Fibroblast of the aortic adventitia (primary cell): Measurements from ENCODE around the gene C5orf24. TPM values are rescaled to one million over a fixed set of nuclear protein-coding genes. Genes with fewer than 3 reads are reported as not detected.

Experiments
- DNase-seq: peaks from one replicate; pipeline ENCODE4 v3.0.0-alpha.2; 2010; ENCODE audit warnings: low read depth
- H3K4me3 ChIP-seq: 2 replicates; pipeline ENCODE4 v1.5.1; 2011; ENCODE audit warnings: low read depth, mild to moderate bottlenecking, control low read depth, low read length, moderate library complexity
- CTCF ChIP-seq: IDR thresholded peaks from 2 replicates; pipeline ENCODE4 v1.5.1; 2011; ENCODE audit warnings: mild to moderate bottlenecking, low read length, control low read depth, inconsistent platforms; ENCODE audit not compliant: insufficient read depth
- total RNA-seq: library from RNA; depleted of rRNA; stranded (reverse); fragments of >200 nt; gene quantifications from 2 replicates; pipeline ENCODE4 v1.2.3, GENCODE V29; 2012; ENCODE audit warnings: low replicate concordance

Gene C5orf24
- total RNA-seq, 1 donor: 61.5 TPM

GRCh38 chr5:134905246-134905996 is 59.7 kb downstream of the C5orf24 start:
- H3K4me3 ChIP-seq: peak overlapping the region; percentile 79
- DNase-seq: peak; percentile 80
- peak; percentile 60 for TF ChIP-seq CTCF

- no peak for TF ChIP-seq CTCF
- no peak overlapping the region for H3K4me3 ChIP-seq
- DNase-seq: no peak
These were observed 61.0 kb downstream of the C5orf24 start for GRCh38 chr5:134906811-134907210.

Other genes with a start within 250 kb of the C5orf24 start
- gene SAR1B, start 213.1 kb upstream of the C5orf24 start, total RNA-seq: 88.4 and 133 TPM in 2 replicates
- gene SEC24A, start 197.2 kb upstream of the C5orf24 start, total RNA-seq: 9.0 and 35.2 TPM in 2 replicates
- gene CAMLG, start 107.4 kb upstream of the C5orf24 start, total RNA-seq: 42.4 and 51.2 TPM in 2 replicates
- gene DDX46, start 87.2 kb upstream of the C5orf24 start, total RNA-seq: 30.5 and 69.7 TPM in 2 replicates
- gene TXNDC15, start 28.4 kb downstream of the C5orf24 start, total RNA-seq: 39.9 and 85.9 TPM in 2 replicates
- gene PCBD2, start 59.2 kb downstream of the C5orf24 start, total RNA-seq: 0.90 and 8.9 TPM in 2 replicates
- 0.09 TPM in 1 of 2 replicates, not detected in the other for gene CATSPER3, start 121.9 kb downstream of the C5orf24 start, total RNA-seq
- gene PITX1, start 188.3 kb downstream of the C5orf24 start, total RNA-seq: 1.5 TPM in 1 of 2 replicates, not detected in the other